Activated naive CD8-positive, alpha-beta T cell treated with anti-CD3 and anti-CD28 coated beads, Interleukin-2, amount 50 U/mL, for 16 hours (primary cell): ENCODE data around the gene NOL11.
"Not testable (repeated sequence)": the region's sequence is repeated elsewhere in the genome, so short reads cannot be mapped to it uniquely, and the experiment has no call there.

Source experiments
- DNase-seq: peaks from one replicate; pipeline ENCODE4 v3.0.0-alpha.2; 2020; ENCODE audit warnings: low read depth, low spot score

Gene NOL11

DNA sequence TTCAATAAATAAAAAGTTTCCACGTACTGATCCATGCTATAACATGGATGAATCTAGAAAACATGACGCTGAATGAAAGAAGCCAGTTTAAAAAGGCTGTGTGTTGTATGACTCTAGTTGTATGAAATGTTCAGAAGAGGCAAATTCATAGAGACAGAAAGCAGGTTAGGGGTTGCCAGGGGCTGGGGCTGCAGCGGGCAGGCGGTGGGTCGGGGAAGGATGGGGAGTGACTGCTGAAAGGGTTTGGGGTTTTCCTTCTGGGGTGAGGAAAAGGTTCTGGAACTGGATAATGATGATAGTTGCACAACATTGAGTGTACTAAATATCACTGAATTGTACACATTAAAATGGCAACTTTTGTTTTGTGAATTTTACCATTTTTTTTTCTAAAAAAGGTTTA is 36.3 kb downstream of the NOL11 start:
- DNase-seq, result no peak

DNA sequence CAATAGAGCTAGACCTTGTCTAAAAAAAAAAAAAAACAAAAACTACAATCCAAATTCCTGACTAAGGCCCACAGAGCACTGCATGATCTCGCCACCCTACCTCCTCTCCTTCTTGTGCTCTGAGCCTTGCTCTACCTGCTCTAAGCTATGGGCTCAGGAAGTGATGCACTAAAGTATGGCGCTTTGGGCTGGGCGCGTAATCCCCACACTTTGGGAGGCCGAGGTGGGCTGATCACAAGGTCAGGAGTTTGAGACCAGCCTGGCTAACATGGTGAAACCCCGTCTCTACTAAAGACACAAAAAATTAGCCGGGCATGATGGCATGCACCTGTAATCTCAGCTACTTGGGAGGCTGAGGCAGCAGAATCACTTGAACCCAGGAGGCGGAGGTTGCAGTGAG is 37.0 kb downstream of the NOL11 start:
- not testable (repeated sequence) for DNase-seq

GRCh38 chr17:67756766-67757165 is 39.0 kb downstream of the NOL11 start:
- DNase-seq, result not testable (repeated sequence)

GRCh38 chr17:67759355-67760171 is 41.8 kb downstream of the NOL11 start:
- DNase-seq, result no peak

DNA sequence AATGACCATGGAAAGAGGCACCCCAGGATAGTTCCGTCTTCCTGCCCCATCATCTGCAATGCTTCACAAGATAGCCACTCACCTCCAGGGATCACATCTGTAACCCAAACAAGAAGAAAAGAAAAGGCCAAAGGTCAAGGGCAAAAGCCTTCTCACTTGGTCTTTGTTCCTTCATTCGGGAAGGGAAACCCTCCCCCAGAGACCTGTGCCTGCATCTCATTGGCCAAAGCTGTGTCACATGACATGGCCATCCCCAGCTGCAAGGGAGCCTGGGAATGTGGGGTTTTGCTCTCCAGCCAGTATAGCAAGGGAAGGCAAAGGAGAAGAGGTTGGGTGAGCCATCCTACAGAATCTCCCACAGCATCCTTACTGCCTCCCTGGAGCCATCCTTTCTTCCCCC is 47.9 kb downstream of the NOL11 start:
- DNase-seq, result no peak

DNA sequence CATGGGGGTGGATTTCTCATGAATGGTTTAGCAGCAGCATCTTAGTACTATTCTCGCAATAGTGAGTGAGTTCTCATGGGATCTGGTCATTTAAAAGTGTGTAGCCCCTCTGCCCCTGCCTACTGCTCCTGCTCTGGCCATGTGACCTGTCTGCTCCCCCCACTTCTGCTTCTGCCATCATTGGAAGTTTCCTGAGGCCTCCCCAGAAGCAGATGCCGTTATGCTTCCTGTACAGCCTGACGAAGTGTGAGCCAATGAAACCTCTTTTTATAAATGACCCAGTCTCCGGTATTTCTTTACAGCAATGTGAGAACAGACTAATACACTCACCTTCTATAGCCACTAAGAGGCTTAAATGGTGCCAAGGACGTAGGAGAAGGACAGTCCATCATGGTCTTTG is 51.5 kb downstream of the NOL11 start:
- no peak for DNase-seq

DNA sequence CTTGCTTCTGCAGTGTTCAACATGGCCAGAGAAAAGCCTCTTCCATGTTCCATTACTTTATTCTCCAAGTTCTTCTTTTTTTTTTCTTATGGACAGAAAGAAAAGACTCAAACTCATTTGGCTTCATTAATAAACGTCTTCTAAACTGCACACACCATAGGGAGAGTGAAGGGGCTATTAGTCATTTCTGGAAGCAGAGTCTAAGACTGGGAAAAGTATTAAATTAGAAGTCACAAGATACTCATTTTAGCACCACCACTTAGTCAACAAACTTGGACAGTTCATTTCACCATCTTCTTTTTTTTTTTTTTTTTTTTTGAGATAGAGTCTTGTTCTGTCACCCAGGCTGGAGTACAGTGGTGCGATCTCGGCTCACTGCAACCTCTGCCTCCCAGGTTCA is 52.8 kb downstream of the NOL11 start:
- DNase-seq, result no peak

- DNase-seq, result no peak
Measured at GRCh38 chr17:67772679-67773078, 54.9 kb downstream of the NOL11 start.

- DNase-seq, result no peak
Measured at GRCh38 chr17:67773246-67773645, 55.5 kb downstream of the NOL11 start.

- DNase-seq, result no peak
Measured at GRCh38 chr17:67779098-67779672, 61.4 kb downstream of the NOL11 start.

GRCh38 chr17:67784364-67785121 is 66.8 kb downstream of the NOL11 start:
- DNase-seq, result no peak

GRCh38 chr17:67785122-67785477 is 67.4 kb downstream of the NOL11 start:
- DNase-seq, result no peak

GRCh38 chr17:67785504-67785903 is 67.8 kb downstream of the NOL11 start:
- no peak for DNase-seq
